A673 (cell line): ENCODE results near the gene NOM1. TPM values are rescaled to one million over a fixed set of nuclear protein-coding genes. Genes with fewer than 3 reads are reported as not detected.

ENCODE experiments used
- BruUV-seq: library from RNA; stranded (reverse); fragments of 400-500 nt; replicated peaks from 2 replicates; lab custom pipeline; 2021; lab: Mats Ljungman, UMichigan
- CTCF ChIA-PET: fragments of 300-600 bp; sonication (Branson Sonifier 250); formaldehyde crosslinking; loops from one replicate; lab custom pipeline; 2022; ENCODE audit warnings: antibody characterized with exemption; lab: Charles Lee
- POLR2A ChIA-PET: fragments of 300-600 bp; sonication (Branson Sonifier 250); formaldehyde crosslinking; loops from one replicate; lab custom pipeline; 2022; ENCODE audit warnings: antibody characterized with exemption; ENCODE audit not compliant: low non-redundant PET; lab: Charles Lee
- DNase-seq: peaks from one replicate; pipeline ENCODE4 v3.0.0-alpha.2; 2015; ENCODE audit warnings: low spot score
- H3K27ac ChIP-seq: fragments of 200-600 bp; sonication (generic); 2 replicates; pipeline ENCODE4 v1.5.1; 2016; ENCODE audit warnings: mixed run types, low read depth, mild to moderate bottlenecking, mixed read lengths, antibody characterized with exemption, low read length; ENCODE audit not compliant: poor library complexity, severe bottlenecking
- H3K27me3 ChIP-seq: fragments of 200-600 bp; sonication (generic); replicated peaks from 2 replicates; pipeline ENCODE4 v1.6.1; 2017; ENCODE audit warnings: mixed run types, low read depth, mild to moderate bottlenecking, mixed read lengths, antibody characterized with exemption, low read length; ENCODE audit not compliant: insufficient read depth, poor library complexity
- H3K36me3 ChIP-seq: fragments of 200-600 bp; sonication (generic); 2 replicates; pipeline ENCODE4 v1.6.1; 2016; ENCODE audit warnings: mixed run types, mild to moderate bottlenecking, mixed read lengths, antibody characterized with exemption, low read length; ENCODE audit not compliant: insufficient read depth, poor library complexity, severe bottlenecking
- H3K4me1 ChIP-seq: fragments of 200-600 bp; sonication (generic); 2 replicates; pipeline ENCODE4 v1.6.1; 2017; ENCODE audit warnings: mixed run types, mild to moderate bottlenecking, mixed read lengths, antibody characterized with exemption, low read length; ENCODE audit not compliant: insufficient read depth, poor library complexity, severe bottlenecking
- H3K4me3 ChIP-seq: fragments of 200-600 bp; sonication (generic); 2 replicates; pipeline ENCODE4 v1.5.1; 2016; ENCODE audit warnings: low read depth, mixed run types, mild to moderate bottlenecking, mixed read lengths, low read length; ENCODE audit not compliant: poor library complexity, severe bottlenecking
- H3K9me3 ChIP-seq: fragments of 200-600 bp; sonication (generic); 2 replicates; pipeline ENCODE4 v1.6.1; 2016; ENCODE audit warnings: mixed run types, low read depth, mild to moderate bottlenecking, mixed read lengths, antibody characterized with exemption, low read length; ENCODE audit not compliant: poor library complexity, severe bottlenecking
- CTCF ChIP-seq: fragments of 300-800, 200-600 bp; sonication (generic); conservative IDR thresholded peaks from 2 replicates; pipeline ENCODE4 v1.5.1; 2017; ENCODE audit warnings: low read depth, mild to moderate bottlenecking, antibody characterized with exemption, low read length, moderate library complexity, mixed read lengths
- EZH2 ChIP-seq: fragments of 200-600 bp; sonication (generic); IDR thresholded peaks from 2 replicates; pipeline ENCODE4 v1.6.1; 2017; ENCODE audit warnings: borderline replicate concordance, low read depth, mild to moderate bottlenecking, mixed read lengths, antibody characterized with exemption, low read length; ENCODE audit not compliant: poor library complexity, severe bottlenecking
- intact Hi-C: fragments of 100-400 bp; cut with micrococcal nuclease; formaldehyde crosslinking; loops from one replicate; pipeline ENCODE4 v1.10.0; 2022; ENCODE audit not compliant: unreplicated experiment
- total RNA-seq: library from RNA; stranded (reverse); gene quantifications from 2 replicates; pipeline ENCODE4 v1.2.3, GENCODE V29; 2021

NOM1 gene
- total RNA-seq, 1 experiment from 2014 or later, result 34.1 TPM

- H3K9me3 ChIP-seq, result no peaks in the 10 kb centered on the region
- TF ChIP-seq EZH2 (no peak), CTCF (no peak)
- intact Hi-C loops, result no loop called here
- DNase-seq, result no peak
- ChIA-PET CTCF (no interaction called here), POLR2A (no interaction called here)
- H3K4me1 ChIP-seq, result peaks cover 7% of the 10 kb centered on the region
- no peaks in the 10 kb centered on the region for H3K36me3 ChIP-seq
- no peak overlapping the region for H3K27ac ChIP-seq
- BruUV-seq, result no TSS peak
- peak overlapping the region; percentile 51 for H3K4me3 ChIP-seq
- peaks cover 97% of the 10 kb centered on the region for H3K27me3 ChIP-seq
These were observed 60.5 kb downstream of the NOM1 start for GRCh38 chr7:157009778-157010587.

- no TSS peak for BruUV-seq
- H3K4me3 ChIP-seq, result peak within 1 kb of the TSS; percentile 51
- POLR2A ChIA-PET, result no interaction called here
- CTCF ChIA-PET, result no interaction called here
- H3K36me3 ChIP-seq, result no peaks in the 10 kb centered on the region
- TF ChIP-seq EZH2, result no peak
- TF ChIP-seq CTCF, result no peak
- H3K4me1 ChIP-seq, result peaks cover 7% of the 10 kb centered on the region
- DNase-seq, result peak; percentile 72
- no peak within 1 kb of the TSS for H3K27ac ChIP-seq
- intact Hi-C loops, result no loop called here
- no peaks in the 10 kb centered on the region for H3K9me3 ChIP-seq
- peaks cover 97% of the 10 kb centered on the region for H3K27me3 ChIP-seq
These were observed 61.2 kb downstream of the NOM1 start, which contains the start of gene MNX1 for GRCh38 chr7:157010588-157011332. Gene MNX1, minus strand, starts transcription at chr7:157010663. Its CDS starts 313 bp downstream, at chr7:157010350.

GRCh38 chr7:157011333-157012112 is 62.0 kb downstream of the NOM1 start:
- ChIA-PET CTCF (no interaction called here), POLR2A (no interaction called here)
- no peak overlapping the region for H3K27ac ChIP-seq
- H3K4me1 ChIP-seq, result peaks cover 12% of the 10 kb centered on the region
- H3K9me3 ChIP-seq, result no peaks in the 10 kb centered on the region
- TF ChIP-seq CTCF (no peak), EZH2 (peak; percentile 33)
- intact Hi-C loops, result no loop called here
- peaks cover 97% of the 10 kb centered on the region for H3K27me3 ChIP-seq
- BruUV-seq, result no TSS peak
- H3K4me3 ChIP-seq, result peak overlapping the region; percentile 51
- no peaks in the 10 kb centered on the region for H3K36me3 ChIP-seq
- no peak for DNase-seq
